Astrocyte (in vitro differentiated cells and primary cell): ENCODE data around the gene SC5D. TPM values are rescaled to one million over a fixed set of nuclear protein-coding genes. Genes with fewer than 3 reads are reported as not detected.

ENCODE experiments used
- DNase-seq: peaks from one replicate; pipeline ENCODE4 v3.0.0-alpha.2; 2010; ENCODE audit warnings: low read depth
- FAIRE-seq: peaks from 2 replicates; lab custom pipeline; 2011; peaks lifted over from hg19 to GRCh38; lab: Jason Lieb, UNC
- H2AFZ ChIP-seq: 2 replicates; pipeline ENCODE4 v1.6.0; 2012; ENCODE audit warnings: low read depth, low read length, inconsistent platforms
- H3K27ac ChIP-seq: 2 replicates; pipeline ENCODE4 v1.5.1; 2011; ENCODE audit warnings: low read depth, low read length, inconsistent platforms
- H3K27me3 ChIP-seq: 2 replicates; pipeline ENCODE4 v1.6.0; 2011; ENCODE audit warnings: low read length, inconsistent platforms; ENCODE audit not compliant: insufficient read depth
- H3K36me3 ChIP-seq: 2 replicates; pipeline ENCODE4 v1.5.1; 2011; ENCODE audit warnings: low read length, inconsistent platforms; ENCODE audit not compliant: insufficient read depth
- H3K4me1 ChIP-seq: 2 replicates; pipeline ENCODE4 v1.5.1; 2011; ENCODE audit warnings: low read length, inconsistent platforms; ENCODE audit not compliant: insufficient read depth
- H3K4me2 ChIP-seq: 2 replicates; pipeline ENCODE4 v1.6.0; 2012; ENCODE audit warnings: low read length, inconsistent platforms
- H3K4me3 ChIP-seq: 2 replicates; pipeline ENCODE4 v1.5.1; 2011; ENCODE audit warnings: low read depth, mild to moderate bottlenecking, low read length, inconsistent platforms; ENCODE audit not compliant: insufficient read depth
- H3K79me2 ChIP-seq: 2 replicates; pipeline ENCODE4 v1.6.0; 2012; ENCODE audit warnings: mild to moderate bottlenecking, low read length, inconsistent platforms; ENCODE audit not compliant: insufficient read depth
- H3K9ac ChIP-seq: 2 replicates; pipeline ENCODE4 v1.6.0; 2012; ENCODE audit warnings: mild to moderate bottlenecking, low read length, inconsistent platforms
- H3K9me3 ChIP-seq: 2 replicates; pipeline ENCODE4 v1.5.1; 2012; ENCODE audit warnings: low read depth, mild to moderate bottlenecking, low read length, inconsistent platforms; ENCODE audit not compliant: insufficient read depth
- H4K20me1 ChIP-seq: 2 replicates; pipeline ENCODE4 v1.6.0; 2012; ENCODE audit warnings: low read length, inconsistent platforms; ENCODE audit not compliant: insufficient read depth
- H3K27ac Mint-ChIP-seq: one replicate; pipeline ENCODE4 v1.8.0; 2021; ENCODE audit warnings: mild to moderate bottlenecking, mixed read lengths; ENCODE audit not compliant: unreplicated experiment
- H3K27me3 Mint-ChIP-seq: one replicate; pipeline ENCODE4 v1.8.0; 2021; ENCODE audit warnings: low read depth, mixed read lengths; ENCODE audit not compliant: unreplicated experiment
- H3K36me3 Mint-ChIP-seq: one replicate; pipeline ENCODE4 v1.8.0; 2021; ENCODE audit warnings: low read depth, mixed read lengths; ENCODE audit not compliant: unreplicated experiment
- H3K4me1 Mint-ChIP-seq: one replicate; pipeline ENCODE4 v1.8.0; 2021; ENCODE audit warnings: low read depth, mixed read lengths; ENCODE audit not compliant: unreplicated experiment
- H3K4me3 Mint-ChIP-seq: one replicate; pipeline ENCODE4 v1.8.0; 2021; ENCODE audit warnings: mild to moderate bottlenecking, moderate library complexity, mixed read lengths; ENCODE audit not compliant: unreplicated experiment
- H3K9me3 Mint-ChIP-seq: one replicate; pipeline ENCODE4 v1.8.0; 2021; ENCODE audit warnings: mild to moderate bottlenecking, mixed read lengths; ENCODE audit not compliant: unreplicated experiment
- EZH2 ChIP-seq: IDR thresholded peaks from 2 replicates; pipeline ENCODE4 v1.6.1; 2012; ENCODE audit warnings: mild to moderate bottlenecking, low read length, inconsistent platforms; ENCODE audit not compliant: insufficient read depth
- total RNA-seq: library from RNA; stranded (reverse); gene quantifications from 2 replicates; pipeline ENCODE4 v1.2.1, GENCODE V29; 2021
- TF ChIP-seq, protein P1 (sequence below): IDR thresholded peaks from 2 replicates; pipeline ENCODE4 v1.5.1; 2011; ENCODE audit warnings: low read depth, mild to moderate bottlenecking, inconsistent platforms, low read length, moderate library complexity; ENCODE audit not compliant: insufficient read depth

The SC5D gene
- total RNA-seq, 1 donor from 2014 or later: 81.8 TPM

DNA sequence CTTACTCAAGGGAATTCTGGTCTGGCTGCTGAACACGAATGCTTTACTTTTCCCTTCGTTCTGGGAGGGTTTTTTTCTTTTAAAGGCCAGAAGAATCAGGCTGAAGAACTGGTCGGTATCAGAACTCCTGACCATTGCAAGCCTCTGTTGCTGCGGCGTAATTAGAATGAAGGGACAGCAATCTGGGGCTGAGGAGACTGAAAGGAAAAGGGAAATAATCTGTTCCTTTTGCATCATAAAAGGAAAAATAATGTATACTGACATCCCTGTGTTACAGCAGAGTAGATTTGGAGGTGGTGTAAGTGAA lies 670 bp downstream of the SC5D start:
- peak overlapping the region; percentile 56 for H3K27ac Mint-ChIP-seq
- Histone ChIP-seq H2AFZ (peak overlapping the region; percentile 94), H3K9me3 (peaks cover 3% of the 10 kb centered on the region), H3K27ac (peak overlapping the region; percentile 79), H3K4me1 (peaks cover 11% of the 10 kb centered on the region), H3K9ac (peak overlapping the region; percentile 93), H4K20me1 (peaks cover 46% of the 10 kb centered on the region), H3K36me3 (no peaks in the 10 kb centered on the region), H3K4me2 (peak overlapping the region; percentile 97), H3K79me2 (peaks cover 52% of the 10 kb centered on the region), H3K27me3 (peaks cover 9% of the 10 kb centered on the region), H3K4me3 (peak overlapping the region; percentile 91)
- H3K4me3 Mint-ChIP-seq: peak overlapping the region; percentile 96
- H3K27me3 Mint-ChIP-seq: no peaks in the 10 kb centered on the region
- FAIRE-seq: no peak
- peaks cover 12% of the 10 kb centered on the region for H3K4me1 Mint-ChIP-seq
- TF ChIP-seq EZH2: no peak
- TF ChIP-seq, protein P1, sequence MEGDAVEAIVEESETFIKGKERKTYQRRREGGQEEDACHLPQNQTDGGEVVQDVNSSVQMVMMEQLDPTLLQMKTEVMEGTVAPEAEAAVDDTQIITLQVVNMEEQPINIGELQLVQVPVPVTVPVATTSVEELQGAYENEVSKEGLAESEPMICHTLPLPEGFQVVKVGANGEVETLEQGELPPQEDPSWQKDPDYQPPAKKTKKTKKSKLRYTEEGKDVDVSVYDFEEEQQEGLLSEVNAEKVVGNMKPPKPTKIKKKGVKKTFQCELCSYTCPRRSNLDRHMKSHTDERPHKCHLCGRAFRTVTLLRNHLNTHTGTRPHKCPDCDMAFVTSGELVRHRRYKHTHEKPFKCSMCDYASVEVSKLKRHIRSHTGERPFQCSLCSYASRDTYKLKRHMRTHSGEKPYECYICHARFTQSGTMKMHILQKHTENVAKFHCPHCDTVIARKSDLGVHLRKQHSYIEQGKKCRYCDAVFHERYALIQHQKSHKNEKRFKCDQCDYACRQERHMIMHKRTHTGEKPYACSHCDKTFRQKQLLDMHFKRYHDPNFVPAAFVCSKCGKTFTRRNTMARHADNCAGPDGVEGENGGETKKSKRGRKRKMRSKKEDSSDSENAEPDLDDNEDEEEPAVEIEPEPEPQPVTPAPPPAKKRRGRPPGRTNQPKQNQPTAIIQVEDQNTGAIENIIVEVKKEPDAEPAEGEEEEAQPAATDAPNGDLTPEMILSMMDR: no peak
- H3K36me3 Mint-ChIP-seq: no peaks in the 10 kb centered on the region
- H3K9me3 Mint-ChIP-seq: peaks cover 3% of the 10 kb centered on the region
- DNase-seq: no peak

DNA sequence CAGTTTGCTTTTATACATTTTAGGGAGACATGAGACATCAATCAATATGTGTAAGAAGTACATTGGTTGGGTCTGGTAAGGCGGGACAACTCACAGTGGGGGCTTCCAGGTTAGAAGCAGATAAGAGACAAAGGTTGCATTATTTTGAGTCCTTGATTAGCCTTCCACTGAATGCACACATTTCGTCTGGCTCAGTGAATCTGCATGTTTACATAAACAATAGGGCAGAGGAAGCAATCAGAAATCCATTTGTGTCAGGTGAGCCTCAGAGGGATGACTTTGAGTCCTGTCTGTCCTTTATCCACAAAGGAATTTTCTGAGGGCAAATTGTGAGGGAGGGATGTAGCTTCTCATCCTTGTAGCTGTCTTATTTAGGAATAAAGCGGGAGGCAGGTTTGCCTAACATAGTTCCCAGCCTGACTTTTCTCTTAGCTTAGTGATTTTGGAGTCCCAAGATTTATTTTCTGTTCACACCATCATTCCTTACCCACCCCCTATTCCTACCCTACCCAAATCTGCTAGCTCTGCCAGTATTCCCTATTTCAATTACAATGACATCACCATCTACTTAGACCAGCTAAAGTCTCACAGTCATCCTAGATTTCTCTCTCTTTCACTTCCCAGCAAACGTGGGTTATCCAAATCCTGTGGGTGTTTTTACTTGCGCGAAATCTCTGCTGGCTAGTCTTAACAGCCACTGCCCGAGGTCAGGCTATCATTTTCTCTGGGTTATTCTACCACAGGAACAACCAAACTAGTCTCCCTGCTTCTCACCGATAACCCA lies 2.9 kb downstream of the SC5D start:
- no peaks in the 10 kb centered on the region for H3K9me3 ChIP-seq
- FAIRE-seq (no peak), DNase-seq (no peak)
- Mint-ChIP-seq H3K27me3 (no peaks in the 10 kb centered on the region), H3K27ac (no peak overlapping the region), H3K9me3 (no peaks in the 10 kb centered on the region), H3K4me3 (no peak overlapping the region), H3K4me1 (peaks cover 21% of the 10 kb centered on the region), H3K36me3 (no peaks in the 10 kb centered on the region)
- no peak overlapping the region for H3K27ac ChIP-seq
- H3K27me3 ChIP-seq: peaks cover 5% of the 10 kb centered on the region
- no peak overlapping the region for H3K4me2 ChIP-seq
- no peak overlapping the region for H2AFZ ChIP-seq
- no peak overlapping the region for H3K9ac ChIP-seq
- peaks cover 11% of the 10 kb centered on the region for H3K4me1 ChIP-seq
- no peak overlapping the region for H3K4me3 ChIP-seq
- no peaks in the 10 kb centered on the region for H3K36me3 ChIP-seq
- peaks cover 57% of the 10 kb centered on the region for H4K20me1 ChIP-seq
- TF ChIP-seq EZH2: no peak
- peaks cover 65% of the 10 kb centered on the region for H3K79me2 ChIP-seq

DNA sequence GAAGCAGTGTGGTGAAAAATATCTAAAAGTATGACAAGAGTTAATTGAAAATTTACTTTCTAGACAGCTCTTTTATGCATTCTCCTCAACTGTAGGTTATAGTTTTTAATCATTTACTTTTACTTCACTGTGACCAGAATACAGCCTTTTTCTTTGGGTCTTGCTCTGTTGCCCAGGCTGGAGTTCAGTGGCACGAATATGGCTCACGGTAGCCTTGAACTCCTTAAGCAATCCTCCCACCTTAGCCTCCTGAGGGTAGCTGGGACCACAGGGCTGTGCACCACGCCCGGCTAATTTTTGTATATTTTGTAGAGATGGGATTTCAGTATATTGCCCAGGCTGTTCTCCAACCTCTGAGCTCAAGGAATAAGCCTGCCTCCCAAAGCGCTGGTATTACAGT lies 5.3 kb downstream of the SC5D start:
- Histone ChIP-seq H2AFZ (no peak overlapping the region), H3K4me3 (no peak overlapping the region), H3K4me1 (peaks cover 4% of the 10 kb centered on the region), H3K4me2 (no peak overlapping the region), H3K36me3 (no peaks in the 10 kb centered on the region), H3K9ac (no peak overlapping the region), H4K20me1 (peaks cover 79% of the 10 kb centered on the region), H3K27ac (no peak overlapping the region), H3K27me3 (no peaks in the 10 kb centered on the region), H3K9me3 (no peaks in the 10 kb centered on the region), H3K79me2 (peaks cover 76% of the 10 kb centered on the region)
- peaks cover 23% of the 10 kb centered on the region for H3K4me1 Mint-ChIP-seq
- H3K36me3 Mint-ChIP-seq: no peaks in the 10 kb centered on the region
- no peaks in the 10 kb centered on the region for H3K27me3 Mint-ChIP-seq
- FAIRE-seq (no peak), DNase-seq (no peak)
- H3K27ac Mint-ChIP-seq: no peak overlapping the region
- no peak overlapping the region for H3K4me3 Mint-ChIP-seq
- TF ChIP-seq, protein P1: no peak
- no peak for TF ChIP-seq EZH2
- H3K9me3 Mint-ChIP-seq: no peaks in the 10 kb centered on the region
